Neural progenitor cell (in vitro differentiated cells): ENCODE data around the gene ZXDC. TPM values are rescaled to one million over a fixed set of nuclear protein-coding genes. Genes with fewer than 3 reads are reported as not detected.
A peak's percentile ranks its signal among the peaks of the same experiment; 100 is the strongest.

Source experiments
- DNase-seq: peaks from one replicate; pipeline ENCODE4 v3.0.0-alpha.2; 2016; ENCODE audit warnings: low spot score
- H2AFZ ChIP-seq: fragments of 200-600 bp; sonication (generic); replicated peaks from 2 replicates; pipeline ENCODE4 v1.6.1; 2016; ENCODE audit warnings: antibody characterized with exemption
- H3F3A ChIP-seq: fragments of 200-600 bp; sonication (generic); 2 replicates; pipeline ENCODE4 v1.6.1; 2016; ENCODE audit warnings: antibody characterized with exemption, low read depth
- H3K27ac ChIP-seq: fragments of 200-600 bp; sonication (generic); 2 replicates; pipeline ENCODE4 v1.5.1; 2016; ENCODE audit warnings: mild to moderate bottlenecking
- H3K27me3 ChIP-seq: fragments of 200-600 bp; sonication (generic); 2 replicates; pipeline ENCODE4 v1.6.1; 2016; ENCODE audit warnings: mild to moderate bottlenecking, moderate library complexity
- H3K36me3 ChIP-seq: fragments of 200-600 bp; sonication (generic); 2 replicates; pipeline ENCODE4 v1.5.1; 2016
- H3K4me1 ChIP-seq: fragments of 200-600 bp; sonication (generic); 2 replicates; pipeline ENCODE4 v1.6.1; 2016; ENCODE audit warnings: mixed run types
- H3K4me2 ChIP-seq: fragments of 200-600 bp; sonication (generic); 2 replicates; pipeline ENCODE4 v1.6.1; 2016
- H3K4me3 ChIP-seq: fragments of 200-600 bp; sonication (generic); 2 replicates; pipeline ENCODE4 v1.5.1; 2016
- H3K79me2 ChIP-seq: fragments of 200-600 bp; sonication (generic); 2 replicates; pipeline ENCODE4 v1.6.1; 2016; ENCODE audit warnings: low read depth
- H3K9ac ChIP-seq: fragments of 200-600 bp; sonication (generic); 2 replicates; pipeline ENCODE4 v1.6.1; 2016
- H3K9me3 ChIP-seq: fragments of 200-600 bp; sonication (generic); 2 replicates; pipeline ENCODE4 v1.5.1; 2016; ENCODE audit warnings: low read depth
- H4K20me1 ChIP-seq: fragments of 200-600 bp; sonication (generic); 2 replicates; pipeline ENCODE4 v1.6.1; 2016; ENCODE audit warnings: low read depth
- H3K27ac Mint-ChIP-seq: 3 replicates; pipeline ENCODE4 v1.8.0; 2021; ENCODE audit warnings: mixed read lengths
- H3K27me3 Mint-ChIP-seq: 2 replicates; pipeline ENCODE4 v1.8.0; 2022; ENCODE audit warnings: low read depth, mild to moderate bottlenecking, inconsistent platforms, moderate library complexity, mixed read lengths; ENCODE audit not compliant: insufficient read depth
- H3K36me3 Mint-ChIP-seq: 3 replicates; pipeline ENCODE4 v1.8.0; 2021; ENCODE audit warnings: mixed read lengths
- H3K4me1 Mint-ChIP-seq: 3 replicates; pipeline ENCODE4 v1.8.0; 2021; ENCODE audit warnings: mixed read lengths
- H3K4me3 Mint-ChIP-seq: 3 replicates; pipeline ENCODE4 v1.8.0; 2021; ENCODE audit warnings: mild to moderate bottlenecking, moderate library complexity, mixed read lengths
- H3K9me3 Mint-ChIP-seq: 3 replicates; pipeline ENCODE4 v1.8.0; 2020; ENCODE audit warnings: mixed read lengths
- CTCF ChIP-seq: fragments of 200-600 bp; sonication (generic); IDR thresholded peaks from 2 replicates; pipeline ENCODE4 v1.5.1; 2017; ENCODE audit warnings: antibody characterized with exemption, mild to moderate bottlenecking
- EZH2 ChIP-seq: fragments of 200-600 bp; sonication (generic); IDR thresholded peaks from 2 replicates; pipeline ENCODE4 v1.6.1; 2017; ENCODE audit warnings: antibody characterized with exemption, mild to moderate bottlenecking, moderate library complexity
- EZH2phosphoT487 ChIP-seq: fragments of 200-600 bp; sonication (generic); IDR thresholded peaks from 2 replicates; pipeline ENCODE4 v1.6.1; 2017; ENCODE audit warnings: antibody characterized with exemption
- total RNA-seq: library from RNA; depleted of rRNA; stranded (reverse); fragments of >200 nt; gene quantifications from 2 replicates; pipeline ENCODE4 v1.2.3, GENCODE V29; 2015; ENCODE audit warnings: low replicate concordance

Gene ZXDC
- total RNA-seq, 1 donor from 2014 or later = 12.4 TPM

GRCh38 chr3:126419151-126419703 lies 56.5 kb downstream of the ZXDC start:
- Mint-ChIP-seq H3K9me3 (peaks cover 2% of the 10 kb centered on the region), H3K36me3 (peaks cover 1% of the 10 kb centered on the region), H3K27ac (no peak overlapping the region), H3K27me3 (no peaks in the 10 kb centered on the region), H3K4me1 (peaks cover 13% of the 10 kb centered on the region), H3K4me3 (no peak overlapping the region)
- no peak overlapping the region for H2AFZ ChIP-seq
- no peaks in the 10 kb centered on the region for H3K27me3 ChIP-seq
- H3K36me3 ChIP-seq = no peaks in the 10 kb centered on the region
- DNase-seq = no peak
- H3K4me2 ChIP-seq = no peak overlapping the region
- no peak overlapping the region for H3K4me3 ChIP-seq
- H3K9me3 ChIP-seq = no peaks in the 10 kb centered on the region
- no peaks in the 10 kb centered on the region for H3K79me2 ChIP-seq
- TF ChIP-seq EZH2 = no peak
- TF ChIP-seq CTCF = no peak
- no peak for TF ChIP-seq EZH2phosphoT487
- no peak overlapping the region for H3K9ac ChIP-seq
- no peak overlapping the region for H3K27ac ChIP-seq
- H3K4me1 ChIP-seq = peaks cover 12% of the 10 kb centered on the region
- H3F3A ChIP-seq = no peaks in the 10 kb centered on the region
- no peaks in the 10 kb centered on the region for H4K20me1 ChIP-seq

- Mint-ChIP-seq H3K4me3 (no peak overlapping the region), H3K27ac (no peak overlapping the region), H3K9me3 (peaks cover 2% of the 10 kb centered on the region), H3K27me3 (no peaks in the 10 kb centered on the region), H3K36me3 (peaks cover 1% of the 10 kb centered on the region), H3K4me1 (peaks cover 13% of the 10 kb centered on the region)
- no peak overlapping the region for H3K9ac ChIP-seq
- DNase-seq = no peak
- H4K20me1 ChIP-seq = no peaks in the 10 kb centered on the region
- H3K27ac ChIP-seq = no peak overlapping the region
- H3K36me3 ChIP-seq = no peaks in the 10 kb centered on the region
- no peaks in the 10 kb centered on the region for H3K79me2 ChIP-seq
- H3K4me2 ChIP-seq = no peak overlapping the region
- H3K27me3 ChIP-seq = no peaks in the 10 kb centered on the region
- H3K4me3 ChIP-seq = no peak overlapping the region
- no peak overlapping the region for H2AFZ ChIP-seq
- no peaks in the 10 kb centered on the region for H3F3A ChIP-seq
- peaks cover 12% of the 10 kb centered on the region for H3K4me1 ChIP-seq
- TF ChIP-seq EZH2phosphoT487 = no peak
- no peaks in the 10 kb centered on the region for H3K9me3 ChIP-seq
Observed at GRCh38 chr3:126418661-126419131, 57.0 kb downstream of the ZXDC start.

GRCh38 chr3:126417981-126418530 lies 57.6 kb downstream of the ZXDC start:
- Histone ChIP-seq H3K4me1 (peaks cover 12% of the 10 kb centered on the region), H3K9me3 (no peaks in the 10 kb centered on the region), H2AFZ (no peak overlapping the region), H3K9ac (no peak overlapping the region), H3K79me2 (no peaks in the 10 kb centered on the region), H4K20me1 (no peaks in the 10 kb centered on the region), H3K4me3 (no peak overlapping the region), H3K4me2 (no peak overlapping the region), H3K27me3 (no peaks in the 10 kb centered on the region), H3K36me3 (no peaks in the 10 kb centered on the region), H3F3A (no peaks in the 10 kb centered on the region), H3K27ac (no peak overlapping the region)
- Mint-ChIP-seq H3K27me3 (no peaks in the 10 kb centered on the region), H3K36me3 (peaks cover 1% of the 10 kb centered on the region), H3K27ac (no peak overlapping the region), H3K4me1 (peaks cover 13% of the 10 kb centered on the region), H3K4me3 (no peak overlapping the region), H3K9me3 (peaks cover 2% of the 10 kb centered on the region)
- TF ChIP-seq CTCF (no peak), EZH2 (no peak)
- DNase-seq = no peak

GRCh38 chr3:126417515-126417914 lies 58.2 kb downstream of the ZXDC start:
- Histone ChIP-seq H3K27me3 (no peaks in the 10 kb centered on the region), H3K79me2 (no peaks in the 10 kb centered on the region), H3K4me1 (peaks cover 12% of the 10 kb centered on the region), H3K27ac (no peak overlapping the region), H3K4me3 (no peak overlapping the region), H2AFZ (no peak overlapping the region), H4K20me1 (no peaks in the 10 kb centered on the region), H3K9ac (no peak overlapping the region), H3F3A (no peaks in the 10 kb centered on the region), H3K9me3 (no peaks in the 10 kb centered on the region), H3K36me3 (no peaks in the 10 kb centered on the region), H3K4me2 (no peak overlapping the region)
- Mint-ChIP-seq H3K4me3 (no peak overlapping the region), H3K27me3 (no peaks in the 10 kb centered on the region), H3K4me1 (peaks cover 13% of the 10 kb centered on the region), H3K36me3 (peaks cover 1% of the 10 kb centered on the region), H3K9me3 (peaks cover 2% of the 10 kb centered on the region), H3K27ac (peak overlapping the region; percentile 37)
- no peak for DNase-seq
- no peak for TF ChIP-seq CTCF
- TF ChIP-seq EZH2phosphoT487 = no peak
